Bone marrow (tissue), 2 donors: ENCODE measurements around the gene CYTL1.
A peak's percentile ranks its signal among the peaks of the same experiment; 100 is the strongest.
"Not testable (repeated sequence)": the region's sequence is repeated elsewhere in the genome, so short reads cannot be mapped to it uniquely, and the experiment has no call there.

ENCODE experiments used
- DNase-seq, 2 donors: peaks; one replicate each; lab custom pipeline; 2025; lab: John Stamatoyannopoulos, UW

Gene CYTL1

GRCh38 chr4:5033281-5033841, 14.1 kb upstream of the CYTL1 start:
- DNase-seq: peak in 1 of 2 donors; percentile 84

DNA sequence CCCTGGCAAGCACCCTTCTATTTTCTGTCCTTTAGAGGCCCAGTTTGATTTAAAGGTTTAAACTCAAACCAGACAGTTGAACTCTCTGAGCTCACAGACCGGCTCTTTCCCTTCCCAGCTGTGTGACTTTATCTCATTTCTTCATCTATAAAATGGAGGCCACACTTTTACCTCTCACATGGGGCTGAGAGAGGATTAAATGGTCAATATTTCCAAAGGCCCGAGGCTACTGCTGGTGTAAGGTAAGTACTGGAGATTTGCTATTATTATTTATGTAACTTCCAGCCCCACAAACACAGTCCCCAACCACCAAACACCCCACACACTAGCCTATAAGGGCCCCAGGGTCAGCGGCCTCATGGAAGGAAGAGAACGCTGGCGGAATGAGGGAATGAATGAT, 13.6 kb upstream of the CYTL1 start:
- DNase-seq: no peak

DNA sequence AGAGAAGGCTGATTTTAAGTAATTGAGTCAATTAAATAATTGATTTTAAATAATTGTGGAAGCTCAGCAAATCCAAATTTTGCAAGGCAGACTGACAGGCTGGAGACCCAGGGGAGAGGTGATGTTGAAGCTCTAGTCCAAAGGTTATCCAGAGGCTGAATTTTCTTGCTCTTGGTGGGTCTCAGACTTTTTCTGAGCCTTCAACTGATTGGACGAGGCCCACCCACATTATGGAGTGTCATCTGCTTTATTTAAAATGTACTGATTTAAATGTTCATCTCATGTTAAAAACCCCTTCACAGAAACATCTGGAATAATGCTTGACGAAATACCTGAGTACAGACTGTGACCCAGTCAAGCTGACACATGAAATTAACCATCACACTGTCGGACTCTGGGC, 11.7 kb upstream of the CYTL1 start:
- DNase-seq: no peak

GRCh38 chr4:5030221-5030620, 11.0 kb upstream of the CYTL1 start:
- DNase-seq: no peak

DNA sequence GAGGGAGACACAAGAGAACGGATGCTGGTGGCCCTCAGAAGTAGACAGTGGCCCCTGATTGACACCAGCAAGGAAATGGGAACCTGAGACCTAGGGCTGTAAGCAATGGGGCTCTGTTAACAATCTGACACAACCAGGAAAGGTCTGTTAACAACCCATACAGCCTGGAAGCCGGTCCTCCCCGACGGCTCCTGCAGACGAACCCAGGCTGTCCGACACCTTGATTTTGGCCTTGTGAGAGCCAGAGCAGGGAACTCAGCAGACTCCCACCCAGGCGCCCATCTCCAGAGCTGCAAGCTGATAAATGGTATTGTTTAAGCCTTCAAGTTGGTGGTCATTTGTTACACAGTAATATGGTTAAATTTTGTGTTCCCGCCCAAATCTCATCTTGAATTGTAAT, 10.2 kb upstream of the CYTL1 start:
- no peak for DNase-seq

DNA sequence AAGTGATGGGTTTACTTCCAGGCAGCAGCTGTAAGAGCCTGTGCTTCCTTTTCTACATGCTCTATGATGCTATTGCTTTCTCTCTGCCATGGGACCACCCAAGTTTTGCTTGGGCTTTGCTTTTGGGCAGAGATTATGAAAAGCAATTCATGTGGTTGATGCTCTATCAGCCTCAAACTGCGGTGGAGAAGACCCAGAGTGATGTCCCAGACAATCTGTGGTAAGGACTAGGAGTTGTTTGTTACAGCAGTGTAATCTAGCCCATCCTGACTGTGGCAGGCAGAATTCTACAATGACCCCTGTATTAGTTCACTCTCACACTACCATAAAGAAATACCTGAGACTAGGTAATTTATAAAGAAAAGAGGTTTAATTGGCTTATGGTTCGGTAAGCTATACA, 9.2 kb upstream of the CYTL1 start:
- DNase-seq: no peak

DNA sequence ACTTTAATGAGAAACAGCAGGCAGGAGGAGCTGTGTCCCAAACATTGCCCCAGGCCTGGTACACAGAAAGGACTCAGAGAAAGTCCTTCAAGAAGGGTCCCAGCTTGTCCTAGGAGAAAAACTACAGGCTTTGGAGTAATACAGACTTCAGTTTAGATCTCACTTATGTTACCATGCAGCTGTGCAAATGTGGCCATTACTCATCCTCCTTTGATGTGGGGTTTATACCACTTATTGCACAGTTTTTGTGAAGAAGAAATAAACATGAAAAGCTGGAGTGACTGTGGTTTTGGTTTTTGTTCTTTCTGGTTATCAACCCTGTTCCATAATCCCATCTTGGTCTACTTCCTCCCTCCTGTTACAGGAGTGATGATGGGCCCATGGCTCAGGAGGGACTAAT, 8.1 kb upstream of the CYTL1 start:
- no peak for DNase-seq

- no peak for DNase-seq
These were observed 7.1 kb upstream of the CYTL1 start for GRCh38 chr4:5026371-5026770.

DNA sequence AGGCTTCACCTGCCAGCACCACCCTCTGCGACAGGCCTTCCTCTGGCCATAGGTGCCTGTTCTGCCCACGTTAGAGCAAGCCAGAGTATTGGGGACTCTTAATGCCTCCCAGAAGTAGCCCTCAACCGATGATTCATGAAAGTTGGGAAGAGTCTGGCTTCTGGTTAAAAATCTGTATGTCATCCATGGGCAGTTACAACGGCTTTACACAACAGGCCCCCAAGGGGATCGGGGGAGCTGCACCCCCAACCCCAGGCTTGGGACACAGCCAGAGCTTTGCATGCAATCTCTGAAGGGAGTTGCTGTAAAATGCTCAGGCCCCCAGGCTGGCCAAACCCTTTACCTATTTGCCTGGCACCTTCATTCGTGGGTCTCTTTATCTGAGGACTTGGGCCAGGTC, 5.4 kb upstream of the CYTL1 start:
- DNase-seq: no peak

- DNase-seq: no peak
These were observed 2.3 kb upstream of the CYTL1 start for GRCh38 chr4:5021546-5021945.

GRCh38 chr4:5020341-5020740, 1.1 kb upstream of the CYTL1 start:
- DNase-seq: no peak

- no peak for DNase-seq
These were observed 538 bp upstream of the CYTL1 start for GRCh38 chr4:5019796-5020195.

DNA sequence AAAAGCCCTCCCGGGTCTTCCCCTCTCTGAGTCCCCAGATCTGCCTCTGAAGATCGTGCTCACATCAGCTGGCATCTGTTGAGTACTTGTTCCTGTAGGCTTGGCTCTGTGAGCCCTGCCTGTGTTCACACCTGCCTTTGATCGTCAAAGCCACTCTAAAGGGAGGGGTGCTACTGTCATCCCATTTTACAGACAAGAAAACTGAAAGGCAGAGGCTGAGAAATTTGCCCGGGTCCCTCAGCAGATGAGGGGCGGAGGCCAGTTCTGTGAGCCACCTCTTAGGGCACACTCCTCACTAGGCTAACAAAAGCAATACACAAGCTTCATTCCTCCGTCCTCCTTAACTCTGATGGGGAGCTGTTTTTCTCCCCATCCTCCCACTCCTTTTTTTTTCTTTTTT, 655 bp downstream of the CYTL1 start:
- DNase-seq: no peak

DNA sequence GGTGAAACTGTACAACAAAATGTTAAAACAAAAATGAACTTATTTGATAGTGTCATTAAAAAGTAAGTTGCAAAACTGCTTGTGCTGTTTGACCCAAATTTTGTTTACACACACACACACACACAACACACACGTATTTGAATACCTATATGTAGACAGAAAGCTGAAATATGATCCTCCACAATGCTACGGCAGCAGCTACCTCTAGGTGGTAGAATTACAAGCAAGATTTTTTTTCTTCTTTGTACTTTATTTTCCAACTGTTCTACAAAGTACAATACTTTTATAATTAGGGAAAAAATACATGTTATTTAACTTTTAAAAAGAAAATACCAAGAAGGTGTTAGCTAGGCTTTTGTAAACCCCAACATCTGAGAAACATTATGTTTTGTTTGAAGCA, 1.2 kb downstream of the CYTL1 start:
- no peak for DNase-seq

GRCh38 chr4:5014007-5014682, 5.1 kb downstream of the CYTL1 start:
- no peak for DNase-seq

GRCh38 chr4:5012958-5013357, 6.3 kb downstream of the CYTL1 start:
- no peak for DNase-seq

- no peak for DNase-seq
These were observed 6.9 kb downstream of the CYTL1 start for GRCh38 chr4:5012244-5012898.

- no peak for DNase-seq
These were observed 8.3 kb downstream of the CYTL1 start for GRCh38 chr4:5010984-5011383.

DNA sequence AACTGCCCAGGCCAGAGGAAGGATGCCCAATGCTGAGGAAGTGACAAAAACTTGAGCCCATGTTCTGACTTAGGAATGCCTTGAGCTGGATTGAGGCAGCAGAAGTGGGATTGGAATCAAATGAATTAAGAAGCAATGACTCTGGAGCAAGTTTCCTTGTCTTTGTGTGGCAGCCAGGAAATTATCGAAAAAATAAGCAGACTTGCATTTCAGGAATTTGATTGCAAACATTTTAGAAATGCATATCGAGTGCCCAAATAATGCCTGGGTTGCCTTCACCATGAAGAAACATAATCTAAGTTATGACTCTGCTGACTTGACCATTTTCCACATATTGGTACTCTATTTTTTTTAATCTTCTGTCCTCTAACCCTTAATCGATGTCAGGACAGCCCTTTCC, 9.5 kb downstream of the CYTL1 start:
- no peak for DNase-seq

DNA sequence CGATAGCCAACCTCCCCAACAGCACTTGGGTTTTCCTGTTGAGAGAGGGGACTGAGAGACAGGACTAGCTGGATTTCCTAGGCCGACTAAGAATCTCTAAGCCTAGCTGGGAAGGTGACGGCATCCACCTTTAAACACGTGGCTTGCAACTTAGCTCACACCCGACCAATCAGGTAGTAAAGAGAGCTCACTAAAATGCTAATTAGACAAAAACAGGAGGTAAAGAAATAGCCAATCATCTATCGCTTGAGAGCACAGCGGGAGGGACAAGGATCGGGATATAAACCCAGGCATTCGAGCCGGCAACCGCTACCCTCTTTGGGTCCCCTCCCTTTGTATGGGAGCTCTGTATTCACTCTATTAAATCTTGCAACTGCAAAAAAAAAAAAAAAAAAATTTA, 12.3 kb downstream of the CYTL1 start:
- not testable (repeated sequence) for DNase-seq

- no peak for DNase-seq
These were observed 14.8 kb downstream of the CYTL1 start for GRCh38 chr4:5004496-5004895.

DNA sequence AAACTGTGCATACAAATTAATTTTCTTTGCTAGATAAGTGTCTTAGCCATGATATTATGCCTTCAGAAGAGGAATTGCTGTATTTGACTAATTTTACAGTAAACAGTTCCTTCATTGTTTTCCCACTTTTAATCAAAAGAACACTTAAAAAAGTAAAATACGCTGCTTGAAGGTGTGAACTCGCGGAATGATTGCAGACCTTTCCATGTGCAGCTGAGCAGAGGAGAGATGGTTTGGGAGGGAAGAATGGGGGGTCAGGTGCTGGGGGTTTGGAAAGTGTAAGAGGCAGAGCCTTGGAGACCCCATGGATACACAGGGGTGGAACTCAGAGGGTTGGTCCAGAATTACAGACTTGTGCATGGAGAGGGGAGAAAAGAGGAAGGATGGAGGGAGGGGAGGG, 15.3 kb downstream of the CYTL1 start:
- no peak for DNase-seq

- no peak for DNase-seq
These were observed 15.8 kb downstream of the CYTL1 start for GRCh38 chr4:5003372-5003857.

DNA sequence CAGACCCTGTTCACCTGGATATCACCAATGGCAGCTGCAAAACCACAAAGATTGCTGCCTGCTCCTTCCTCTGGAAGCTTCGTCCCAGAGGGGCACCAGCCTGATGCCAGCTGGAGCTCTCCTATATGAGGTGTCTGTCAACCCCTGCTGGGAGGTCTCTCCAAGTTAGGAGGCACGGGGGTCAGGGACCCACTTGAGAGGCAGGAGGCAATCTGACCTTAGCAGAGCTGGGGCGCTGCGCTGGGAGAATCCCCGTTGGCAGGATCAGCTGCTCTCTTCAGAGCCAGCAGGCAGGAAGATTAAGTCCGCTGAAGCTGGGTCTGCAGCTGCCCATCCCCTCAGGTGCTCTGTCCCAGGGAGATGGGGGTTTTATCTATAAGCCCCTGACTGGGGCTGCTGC, 17.6 kb downstream of the CYTL1 start:
- DNase-seq: not testable (repeated sequence)
